ENCODE data around the gene ZNF853.
"Not testable (repeated sequence)": the region's sequence is repeated elsewhere in the genome, so short reads cannot be mapped to it uniquely, and the experiment has no call there.

ZNF853 gene

DNA sequence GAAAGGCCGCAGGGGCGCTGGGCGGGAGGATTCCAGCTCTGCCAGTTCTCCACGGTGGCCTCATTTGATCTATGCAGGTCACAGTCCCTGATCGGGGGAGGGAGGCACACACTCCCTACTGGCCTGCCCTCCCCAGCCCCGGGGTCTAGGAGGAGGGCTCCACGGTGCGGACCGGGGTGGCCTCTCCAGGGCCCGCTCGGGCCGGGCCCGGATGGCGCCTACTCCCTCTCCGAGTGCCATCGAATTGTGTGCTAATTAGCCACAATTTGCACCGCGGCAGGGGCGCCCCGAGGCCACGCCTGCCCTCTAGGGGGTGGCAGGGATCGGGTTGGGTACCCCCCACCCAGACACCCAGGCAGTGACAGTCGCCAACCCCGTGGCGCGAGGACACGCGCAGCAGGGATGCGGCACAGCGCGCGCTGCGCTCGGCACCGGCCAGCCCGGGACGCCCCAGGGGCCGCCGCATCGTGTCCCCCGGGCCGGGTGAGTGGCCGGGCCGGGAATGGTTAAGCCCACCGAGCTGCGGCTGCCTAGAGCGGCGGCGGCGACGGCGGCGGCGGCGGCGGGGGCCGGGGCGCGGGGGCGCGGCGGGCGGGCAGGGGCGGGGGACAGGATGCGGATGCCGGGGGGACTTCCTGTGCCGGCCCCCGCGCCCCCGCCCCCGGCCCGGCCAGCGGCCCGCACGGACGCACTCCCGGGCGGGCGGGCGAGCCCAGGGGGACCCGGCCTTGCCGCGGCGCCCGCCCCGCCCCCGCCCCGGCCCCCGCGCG is at the start of gene ZNF853:
ZNF853 (plus strand) TSS at position 658 of the 770 bp plus-strand sequence. CDS start 565 bp downstream, outside the sequence.
- DNase-seq (ENCODE audit: low read depth, low spot score), result no peak

GRCh38 chr7:6565655-6566054 is 49.8 kb upstream of the ZNF853 start:
- DNase-seq (ENCODE audit: low read depth, low spot score), result no peak

GRCh38 chr7:6567886-6568285 is 47.5 kb upstream of the ZNF853 start:
- DNase-seq (ENCODE audit: low read depth, low spot score), result no peak

- no peak for DNase-seq (ENCODE audit: low read depth, low spot score)
These were observed 44.1 kb upstream of the ZNF853 start for GRCh38 chr7:6571160-6571779.

GRCh38 chr7:6575281-6576023 is 40.0 kb upstream of the ZNF853 start:
- DNase-seq (ENCODE audit: low read depth, low spot score), result no peak

DNA sequence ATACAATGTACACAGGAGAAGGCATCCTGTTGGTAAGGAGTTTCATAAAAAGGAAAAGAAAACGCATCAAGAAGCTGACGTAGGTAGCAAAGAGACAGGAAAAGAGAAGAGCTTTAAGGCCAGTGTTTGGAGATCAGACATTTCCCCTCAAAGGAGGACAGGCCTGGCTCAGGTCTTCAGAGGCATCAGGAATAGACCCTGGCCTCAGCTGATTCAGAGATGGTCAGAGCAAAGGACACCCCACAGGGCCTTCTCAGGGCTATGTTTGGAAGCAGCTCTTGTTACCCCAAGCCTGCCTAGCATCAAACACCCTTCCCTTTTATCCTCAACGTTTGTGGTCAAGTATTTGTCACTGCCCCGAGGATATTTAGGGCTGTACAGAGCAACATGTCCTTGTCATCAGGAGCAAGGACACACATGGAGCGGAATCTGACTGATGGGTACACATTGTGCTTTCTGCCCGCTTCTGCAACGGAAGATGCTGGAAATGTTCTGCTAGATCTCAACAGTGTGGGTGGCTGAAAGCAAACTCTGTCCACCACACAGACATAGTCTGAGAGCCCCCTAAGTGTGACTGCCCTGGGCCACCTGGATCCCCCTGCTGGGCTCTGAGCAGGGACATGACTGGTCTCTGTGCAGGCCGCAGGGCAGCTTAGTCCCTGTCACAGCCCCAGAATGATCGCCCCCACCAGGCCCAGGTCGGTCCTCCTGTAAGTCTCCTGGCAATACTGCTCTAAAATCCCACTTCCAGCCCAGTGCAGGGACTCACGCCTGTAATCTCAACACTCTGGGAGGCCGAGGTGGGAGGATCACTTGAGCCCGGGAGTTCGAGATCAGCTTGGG is 39.2 kb upstream of the ZNF853 start:
- no peak for DNase-seq (ENCODE audit: low read depth, low spot score)

- DNase-seq (ENCODE audit: low read depth, low spot score), result not testable (repeated sequence)
These were observed 38.5 kb upstream of the ZNF853 start for GRCh38 chr7:6576867-6577368.

GRCh38 chr7:6577369-6578113 is 37.9 kb upstream of the ZNF853 start, which contains the start of gene ZDHHC4:
Gene ZDHHC4, plus strand, starts transcription at chr7:6577454. Its CDS starts 3,108 bp downstream, at chr7:6580562.
- DNase-seq (ENCODE audit: low read depth, low spot score), result peak; percentile 71

DNA sequence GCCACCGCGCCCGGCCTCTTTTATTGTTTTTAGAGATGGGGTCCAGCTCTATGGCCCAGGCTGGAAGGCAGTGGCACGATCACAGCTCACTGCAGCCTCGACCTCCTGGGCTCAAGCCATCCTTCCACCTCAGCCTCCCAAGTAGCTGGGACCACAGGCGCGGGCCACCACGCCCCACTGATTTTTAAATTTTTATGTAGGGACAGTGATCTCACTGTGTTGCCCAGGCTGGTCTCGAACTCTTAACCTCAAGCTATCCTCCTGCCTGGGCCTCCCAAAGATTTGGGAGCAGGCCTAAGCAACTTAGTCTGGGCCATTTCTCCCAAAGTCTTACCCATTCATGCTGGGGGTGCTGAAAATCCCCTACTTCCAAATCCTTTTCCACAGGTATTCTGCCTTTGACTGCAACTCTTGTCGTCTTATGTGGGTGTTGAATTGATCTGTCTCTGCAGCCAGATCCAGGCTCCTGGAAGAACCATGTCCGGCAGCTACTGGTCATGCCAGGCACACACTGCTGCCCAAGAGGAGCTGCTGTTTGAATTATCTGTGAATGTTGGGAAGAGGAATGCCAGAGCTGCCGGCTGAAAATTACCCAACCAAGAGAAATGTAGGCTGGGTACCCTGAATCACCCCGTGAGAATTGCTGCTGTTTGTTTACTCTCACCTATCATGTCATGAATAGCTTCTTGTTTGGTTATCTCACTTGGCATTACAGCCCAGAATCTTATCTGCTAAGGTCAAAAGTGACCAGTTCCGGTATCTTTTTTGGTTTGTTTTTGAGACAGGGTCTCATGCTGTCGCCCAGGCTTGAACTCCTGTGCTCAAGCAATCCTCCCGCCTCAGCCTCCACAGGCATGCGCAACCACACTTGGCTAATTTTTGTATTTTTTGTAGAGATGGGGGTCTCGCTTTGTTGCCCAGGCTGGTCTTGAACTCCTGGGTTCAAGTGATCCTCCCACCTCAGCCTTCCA is 37.0 kb upstream of the ZNF853 start:
- DNase-seq (ENCODE audit: low read depth, low spot score), result no peak

DNA sequence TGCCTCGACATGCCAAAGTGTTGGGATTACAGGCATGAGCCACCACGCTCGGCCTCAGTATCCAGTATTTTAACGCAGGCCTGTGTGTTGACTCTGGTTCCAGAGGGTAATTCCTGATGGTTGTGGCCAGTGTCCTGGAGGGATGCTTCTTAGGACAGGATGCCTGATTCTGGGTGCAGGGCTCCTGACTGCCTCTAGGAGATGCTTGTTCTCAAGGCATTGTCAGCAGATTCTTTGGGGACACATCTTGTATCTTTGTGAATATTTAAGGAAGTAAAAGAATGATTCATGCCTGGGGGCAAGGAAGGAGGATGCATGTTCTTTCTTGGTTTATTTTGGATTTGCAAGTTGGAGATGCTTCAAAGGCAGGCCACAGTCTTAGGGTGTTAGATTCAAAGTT is 36.0 kb upstream of the ZNF853 start:
- DNase-seq (ENCODE audit: low read depth, low spot score), result no peak

DNA sequence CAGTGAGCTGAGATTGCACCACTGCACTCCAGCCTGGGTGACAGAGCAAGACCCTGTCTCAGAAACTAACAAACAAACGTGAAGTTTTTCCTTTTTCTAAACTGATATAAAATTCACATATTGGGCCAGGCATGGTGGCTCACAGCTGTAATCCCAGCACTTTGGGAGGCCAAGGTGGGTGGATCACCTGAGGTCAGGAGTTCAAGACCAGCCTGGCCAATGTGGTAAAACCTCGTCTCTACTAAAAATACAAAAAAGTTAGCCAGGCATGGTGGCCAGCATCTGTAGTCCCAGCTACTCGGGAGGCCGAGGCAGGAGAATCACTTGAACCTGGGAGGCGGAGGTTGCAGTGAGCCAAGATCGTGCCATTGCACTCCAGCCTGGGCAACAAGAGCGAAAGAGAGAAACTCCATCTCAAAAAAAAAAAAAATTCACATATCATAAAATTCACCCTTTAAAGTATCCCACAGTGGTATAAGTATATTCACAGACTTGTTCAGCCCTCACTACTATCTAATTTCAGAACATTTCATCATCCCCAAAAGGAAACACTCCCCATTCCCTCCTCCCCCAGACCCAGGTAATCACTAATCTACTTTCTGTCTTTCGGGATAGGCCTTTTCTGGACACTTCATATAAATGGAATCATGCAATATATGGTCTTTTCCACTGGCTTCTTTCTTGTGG is 29.5 kb upstream of the ZNF853 start:
- not testable (repeated sequence) for DNase-seq (ENCODE audit: low read depth, low spot score)

DNA sequence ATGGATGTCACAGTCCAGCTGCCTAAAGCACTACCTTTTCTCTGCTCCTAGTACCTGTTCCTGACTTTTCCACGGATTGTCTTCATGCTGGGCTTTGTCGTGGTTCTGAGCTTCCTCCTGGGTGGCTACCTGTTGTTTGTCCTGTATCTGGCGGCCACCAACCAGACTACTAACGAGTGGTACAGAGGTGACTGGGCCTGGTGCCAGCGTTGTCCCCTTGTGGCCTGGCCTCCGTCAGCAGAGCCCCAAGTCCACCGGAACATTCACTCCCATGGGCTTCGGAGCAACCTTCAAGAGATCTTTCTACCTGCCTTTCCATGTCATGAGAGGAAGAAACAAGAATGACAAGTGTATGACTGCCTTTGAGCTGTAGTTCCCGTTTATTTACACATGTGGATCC is 26.8 kb upstream of the ZNF853 start:
- no peak for DNase-seq (ENCODE audit: low read depth, low spot score)

DNA sequence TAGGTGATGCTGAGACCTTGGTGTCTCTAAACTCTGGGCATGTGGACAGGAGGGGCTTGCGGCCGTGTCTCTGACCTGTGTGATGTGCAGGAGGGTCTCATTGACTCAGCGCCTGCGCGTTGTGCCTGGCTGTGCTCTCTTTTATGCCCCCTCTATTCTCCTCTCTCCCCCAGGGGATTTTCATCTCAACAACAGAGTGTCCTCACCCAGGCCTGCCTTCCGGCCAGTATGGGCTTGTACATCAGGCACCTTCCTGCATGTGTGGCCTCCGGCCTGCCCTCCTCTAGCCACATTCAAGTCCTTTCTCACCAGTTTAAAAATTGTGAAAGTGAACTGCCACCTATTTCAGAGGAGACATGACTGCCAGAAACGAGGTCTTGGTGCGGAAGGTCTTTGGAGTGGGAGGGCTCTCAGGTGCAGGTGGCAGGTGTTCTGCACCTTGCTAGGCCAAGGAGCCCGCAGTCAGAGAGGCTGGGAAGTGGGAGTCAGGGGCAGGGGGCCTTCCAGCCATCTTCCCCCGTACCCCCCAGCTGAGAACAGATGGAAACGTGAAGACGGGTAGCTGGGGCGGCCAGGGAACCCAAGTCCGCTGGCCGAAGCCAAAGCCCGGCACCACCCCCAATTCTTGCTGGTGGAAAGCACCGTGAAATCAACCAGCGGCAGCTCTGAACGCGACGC is 26.1 kb upstream of the ZNF853 start:
- no peak for DNase-seq (ENCODE audit: low read depth, low spot score)

GRCh38 chr7:6589829-6590644 is 25.4 kb upstream of the ZNF853 start, which contains the start of gene INTS15:
Gene INTS15, plus strand, starts transcription at chr7:6590021. Its CDS starts 263 bp downstream, at chr7:6590284.
- peak; percentile 65 for DNase-seq (ENCODE audit: low read depth, low spot score)

DNA sequence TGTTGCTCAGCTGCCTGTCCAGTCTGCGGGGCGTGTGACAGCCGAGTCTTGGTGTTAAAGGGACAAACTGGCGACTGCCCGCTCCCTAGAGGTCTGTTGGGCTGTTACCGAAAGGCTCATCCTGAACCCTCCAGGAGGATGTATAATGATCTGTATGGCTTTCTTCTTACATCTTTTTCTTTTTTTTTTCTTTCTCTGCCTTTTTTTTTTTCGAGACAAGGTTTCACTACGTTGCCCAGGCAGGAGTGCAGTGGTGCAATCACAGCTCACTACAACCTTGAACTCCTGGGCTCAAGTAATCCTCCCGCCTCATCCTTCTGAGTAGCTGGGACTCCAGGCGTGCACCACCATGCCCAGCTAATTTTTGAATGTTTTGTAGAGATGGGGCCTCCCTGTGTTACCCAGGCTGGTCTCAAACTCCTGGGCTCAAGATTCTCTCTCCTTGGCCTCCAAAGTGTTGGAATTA is 24.7 kb upstream of the ZNF853 start:
- no peak for DNase-seq (ENCODE audit: low read depth, low spot score)

- DNase-seq (ENCODE audit: low read depth, low spot score), result no peak
These were observed 15.3 kb upstream of the ZNF853 start for GRCh38 chr7:6600093-6600492.

GRCh38 chr7:6604458-6604857 is 11.0 kb upstream of the ZNF853 start:
- DNase-seq (ENCODE audit: low read depth, low spot score), result no peak

All from activated CD4-positive, CD25-positive, alpha-beta regulatory T cell treated with anti-CD3 and anti-CD28 coated beads, Interleukin-2, amount 50 U/mL, for 16 hours (primary cell).